Epithelial cell of proximal tubule (primary cell): ENCODE results near the gene MAP3K5. TPM values are rescaled to one million over a fixed set of nuclear protein-coding genes. Genes with fewer than 3 reads are reported as not detected.

Experiments used
- DNase-seq: peaks from one replicate; pipeline ENCODE4 v3.0.0-alpha.2; 2011; ENCODE audit warnings: low read depth
- H3K4me3 ChIP-seq: 2 replicates; pipeline ENCODE4 v1.5.1; 2011; ENCODE audit warnings: low read depth, mild to moderate bottlenecking, low read length
- total RNA-seq: library from RNA; depleted of rRNA; stranded (reverse); fragments of >200 nt; gene quantifications from 2 replicates; pipeline ENCODE4 v1.2.3, GENCODE V29; 2015
- TF ChIP-seq, protein P1 (sequence below): conservative IDR thresholded peaks from 2 replicates; pipeline ENCODE4 v1.5.1; 2012; ENCODE audit warnings: low read depth, mild to moderate bottlenecking, low read length

Gene MAP3K5
- total RNA-seq, 1 donor from 2014 or later, result 7.8 TPM

DNA sequence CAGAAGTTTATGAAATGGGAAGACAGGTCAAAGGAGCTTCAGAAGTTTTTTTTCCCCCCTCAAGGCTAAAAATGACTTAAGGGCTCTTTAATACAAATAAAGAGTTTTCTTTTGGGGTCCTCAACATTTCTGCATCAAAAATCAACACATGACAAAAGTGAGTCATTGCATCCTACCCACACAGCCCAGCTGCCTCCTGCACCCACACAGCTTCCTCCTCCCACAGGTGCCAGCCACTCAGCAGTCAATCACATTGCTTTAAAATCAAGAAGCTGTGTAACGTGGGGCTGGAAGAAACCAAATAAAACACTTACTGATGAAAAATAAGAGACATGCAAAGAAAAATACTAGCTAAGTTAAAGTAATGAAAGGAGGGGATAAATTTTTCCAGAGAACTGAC is 68.5 kb downstream of the MAP3K5 start:
- H3K4me3 ChIP-seq, result no peak overlapping the region
- no peak for DNase-seq
- TF ChIP-seq, protein P1, sequence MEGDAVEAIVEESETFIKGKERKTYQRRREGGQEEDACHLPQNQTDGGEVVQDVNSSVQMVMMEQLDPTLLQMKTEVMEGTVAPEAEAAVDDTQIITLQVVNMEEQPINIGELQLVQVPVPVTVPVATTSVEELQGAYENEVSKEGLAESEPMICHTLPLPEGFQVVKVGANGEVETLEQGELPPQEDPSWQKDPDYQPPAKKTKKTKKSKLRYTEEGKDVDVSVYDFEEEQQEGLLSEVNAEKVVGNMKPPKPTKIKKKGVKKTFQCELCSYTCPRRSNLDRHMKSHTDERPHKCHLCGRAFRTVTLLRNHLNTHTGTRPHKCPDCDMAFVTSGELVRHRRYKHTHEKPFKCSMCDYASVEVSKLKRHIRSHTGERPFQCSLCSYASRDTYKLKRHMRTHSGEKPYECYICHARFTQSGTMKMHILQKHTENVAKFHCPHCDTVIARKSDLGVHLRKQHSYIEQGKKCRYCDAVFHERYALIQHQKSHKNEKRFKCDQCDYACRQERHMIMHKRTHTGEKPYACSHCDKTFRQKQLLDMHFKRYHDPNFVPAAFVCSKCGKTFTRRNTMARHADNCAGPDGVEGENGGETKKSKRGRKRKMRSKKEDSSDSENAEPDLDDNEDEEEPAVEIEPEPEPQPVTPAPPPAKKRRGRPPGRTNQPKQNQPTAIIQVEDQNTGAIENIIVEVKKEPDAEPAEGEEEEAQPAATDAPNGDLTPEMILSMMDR, result no peak

DNA sequence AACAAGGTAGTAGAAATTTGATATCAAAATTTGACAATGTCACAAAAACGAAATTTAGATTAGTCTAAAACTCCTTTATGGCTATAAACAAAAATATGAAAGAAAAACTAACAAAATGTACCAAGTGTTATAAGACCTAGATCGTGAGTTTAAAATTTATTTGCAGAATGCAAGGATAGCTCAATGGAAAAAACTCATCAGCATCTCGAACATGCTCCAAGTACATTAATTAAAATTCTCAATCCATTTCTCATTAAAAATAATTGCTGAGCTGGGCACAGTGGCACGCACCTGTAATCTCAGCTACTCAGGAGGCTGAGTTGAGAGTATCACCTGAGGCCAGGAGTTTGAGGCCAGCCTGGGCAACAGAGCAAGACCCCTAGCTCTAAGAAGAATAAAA is 70.8 kb downstream of the MAP3K5 start:
- TF ChIP-seq, protein P1, result no peak
- no peak overlapping the region for H3K4me3 ChIP-seq
- no peak for DNase-seq

DNA sequence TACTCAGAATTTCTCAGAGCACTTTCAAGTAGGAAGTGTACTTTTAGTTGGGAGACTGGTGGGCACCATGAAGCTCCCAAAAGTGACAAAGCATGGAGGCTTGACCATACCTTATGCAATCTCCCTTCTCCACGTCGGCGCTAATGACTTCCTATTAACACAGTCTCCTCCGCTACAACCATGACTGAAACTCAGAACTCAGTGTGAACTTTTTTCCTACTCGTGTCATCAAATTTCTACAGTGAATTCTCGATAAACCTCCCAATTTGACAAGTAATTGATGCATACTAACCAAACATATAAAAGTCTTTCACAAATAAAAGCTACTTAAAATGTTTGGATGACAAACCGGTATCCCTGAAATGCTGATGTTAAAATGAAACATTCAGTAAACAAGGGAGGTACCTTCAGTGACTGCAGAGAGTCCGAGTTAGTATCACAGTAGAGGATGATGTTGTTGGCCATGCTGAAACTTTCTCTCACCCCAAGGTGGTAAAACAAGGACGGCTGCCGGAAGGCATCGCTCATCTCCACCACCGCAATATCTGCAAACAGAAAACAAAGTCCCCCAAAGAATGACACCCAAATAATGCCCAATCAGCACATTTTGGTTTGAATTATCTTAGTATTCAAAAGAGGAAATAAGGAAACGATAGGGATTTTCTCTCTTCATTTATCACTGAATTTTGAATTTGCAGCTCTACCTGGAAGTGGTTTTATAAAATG is 72.1 kb downstream of the MAP3K5 start:
- TF ChIP-seq, protein P1, result no peak
- DNase-seq, result no peak
- H3K4me3 ChIP-seq, result no peak overlapping the region

DNA sequence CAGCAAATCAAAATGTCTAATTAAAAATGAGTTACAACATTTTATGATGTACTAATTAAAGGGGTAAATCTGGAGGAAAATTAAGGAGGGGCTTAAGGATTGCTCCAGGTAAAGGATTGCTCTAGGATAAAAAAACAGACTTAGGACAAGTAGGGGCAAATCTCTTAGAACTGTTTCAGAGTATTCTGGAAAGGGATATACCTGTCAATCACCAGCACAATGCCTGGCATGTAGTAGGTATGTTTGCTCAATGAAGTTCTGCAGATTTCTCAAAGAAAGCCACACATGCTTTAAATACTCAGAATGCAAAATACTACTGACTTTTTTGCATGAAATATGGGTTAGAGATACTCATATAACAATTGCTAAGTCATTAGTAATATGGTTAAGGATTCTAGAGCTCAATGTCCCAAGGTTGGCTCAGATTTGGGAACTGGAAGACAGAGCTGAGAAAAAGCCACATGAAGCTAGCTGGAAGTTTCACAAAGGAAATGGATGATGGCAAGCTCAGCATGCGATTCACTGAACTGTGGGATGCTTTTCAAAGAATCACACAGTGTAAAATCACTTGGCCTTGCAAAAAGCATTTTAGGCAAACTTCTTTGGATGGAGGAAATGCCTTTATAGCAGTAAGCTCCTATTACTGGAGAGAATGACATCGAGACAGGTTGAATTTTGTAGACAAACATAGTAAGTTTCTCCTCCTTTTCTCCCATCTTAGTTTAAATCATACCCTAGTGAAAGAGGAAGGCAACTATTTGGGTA is 72.8 kb downstream of the MAP3K5 start:
- no peak overlapping the region for H3K4me3 ChIP-seq
- TF ChIP-seq, protein P1, result no peak
- DNase-seq, result no peak

DNA sequence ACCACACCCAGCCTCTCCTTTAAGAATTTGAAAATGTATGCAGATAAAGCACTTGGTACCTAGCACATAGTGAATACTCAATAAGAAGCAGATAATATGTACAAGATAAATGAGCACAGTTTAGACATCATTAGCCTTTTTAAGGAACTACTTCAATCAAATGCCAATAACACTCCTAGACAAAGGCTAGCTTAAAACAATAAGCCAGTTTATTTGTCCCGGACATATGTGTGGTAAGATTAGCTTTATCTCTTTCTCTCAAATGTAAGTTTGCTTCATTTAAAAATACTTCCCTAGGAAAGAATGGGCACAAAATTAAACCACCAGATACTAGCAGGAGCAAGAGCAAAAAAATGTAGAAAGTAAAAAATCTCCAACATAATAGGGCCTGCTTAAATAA is 73.8 kb downstream of the MAP3K5 start:
- H3K4me3 ChIP-seq, result no peak overlapping the region
- TF ChIP-seq, protein P1, result no peak
- no peak for DNase-seq

DNA sequence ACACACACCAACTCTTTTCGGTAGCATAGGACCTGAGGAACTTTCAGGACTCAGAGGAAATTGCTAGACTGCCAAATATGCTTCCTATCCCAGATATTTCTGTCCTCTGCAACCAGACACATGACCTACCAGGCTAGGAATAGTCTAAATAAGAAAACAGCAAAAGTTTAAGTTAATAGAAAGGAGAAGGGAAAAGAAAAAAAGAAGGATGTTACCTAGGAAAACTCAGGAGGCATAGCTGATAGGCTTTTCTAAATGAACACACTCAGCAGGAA is 74.6 kb downstream of the MAP3K5 start:
- no peak overlapping the region for H3K4me3 ChIP-seq
- DNase-seq, result no peak
- TF ChIP-seq, protein P1, result no peak
